Gastroesophageal sphincter (tissue), 4 donors: ENCODE measurements around the gene TUSC1. TPM values are rescaled to one million over a fixed set of nuclear protein-coding genes. Genes with fewer than 3 reads are reported as not detected.
A peak's percentile ranks its signal among the peaks of the same experiment; 100 is the strongest.
"Not testable (repeated sequence)": the region's sequence is repeated elsewhere in the genome, so short reads cannot be mapped to it uniquely, and the experiment has no call there.

ENCODE experiments used
- ATAC-seq: fragments of 150-250 bp; one replicate; pipeline ENCODE4 v1.9.1; 2016; ENCODE audit warnings: mild to moderate bottlenecking, moderate library complexity
- H3K27ac ChIP-seq, 4 donors: fragments of 200-600 bp; sonication (generic) in 3 of 4; 1 replicate in 3 of 4; 2 replicates in 1 of 4; pipeline ENCODE4 v1.5.1; 2016 to 2019
- H3K27me3 ChIP-seq: fragments of 200-600 bp; sonication (generic); one replicate; pipeline ENCODE4 v1.5.1; 2019
- H3K36me3 ChIP-seq, 2 donors: fragments of 200-600 bp; sonication (generic); one replicate each; pipeline ENCODE4 v1.5.1; 2019; ENCODE audit warnings: control low read depth in 1 of 2
- H3K4me1 ChIP-seq, 3 donors: fragments of 200-600 bp; sonication (generic); 1 replicate in 2 of 3; 2 replicates in 1 of 3; pipeline ENCODE4 v1.5.1; 2016 to 2019; ENCODE audit warnings: control low read depth in 2 of 3
- H3K4me3 ChIP-seq, 2 donors: fragments of 200-600 bp; sonication (generic); one replicate each; pipeline ENCODE4 v1.5.1; 2019; ENCODE audit warnings: mild to moderate bottlenecking in 1 of 2, moderate library complexity in 1 of 2
- H3K9me3 ChIP-seq, 3 donors: fragments of 200-600 bp; sonication (generic); one replicate each; pipeline ENCODE4 v1.5.1; 2017 to 2019; ENCODE audit warnings: control low read depth in 2 of 3
- CTCF ChIP-seq, 4 experiments: fragments of 200-600 bp in 2 of 4; fragments of 450-650 bp in 2 of 4; sonication (generic) in 1 of 4; IDR thresholded peaks; one replicate each; pipeline ENCODE4 v1.5.1; 2017 to 2019; ENCODE audit warnings: antibody characterized with exemption in 4 of 4, mild to moderate bottlenecking in 2 of 4, moderate library complexity in 2 of 4
- EP300 ChIP-seq: sonication (generic); formaldehyde crosslinking; IDR thresholded peaks from one replicate; pipeline ENCODE4 v1.6.1; 2017; ENCODE audit warnings: antibody characterized with exemption, mild to moderate bottlenecking
- POLR2A ChIP-seq, 2 donors: fragments of 450-650 bp; IDR thresholded peaks; one replicate each; pipeline ENCODE4 v1.6.1; 2017; ENCODE audit warnings: antibody characterized with exemption in 2 of 2, mild to moderate bottlenecking in 2 of 2, moderate library complexity in 1 of 2
- POLR2AphosphoS5 ChIP-seq: sonication (generic); formaldehyde crosslinking; IDR thresholded peaks from one replicate; pipeline ENCODE4 v1.6.1; 2017; ENCODE audit warnings: antibody characterized with exemption
- WGBS, 2 donors: methylation state at CpG; one replicate each; pipeline ENCODE4 v1.1.5; 2018; ENCODE audit warnings: low coverage in 1 of 2; 5-methylcytosine and 5-hydroxymethylcytosine counted together
- total RNA-seq, 4 donors: library from RNA; depleted of rRNA; stranded (reverse); fragments of >200 nt; gene quantifications; one replicate each; pipeline ENCODE4 v1.1.0, GENCODE V29; 2016

Gene TUSC1
- total RNA-seq, 4 donors from 2014 or later, result 20.5 to 27.7 (median 23.8) TPM

- TF ChIP-seq POLR2A (IDR thresholded peaks at IDR 0.05) (no peak), POLR2AphosphoS5 (no peak), CTCF (IDR thresholded peaks at IDR 0.05) (no peak), EP300 (no peak)
- Histone ChIP-seq H3K36me3 (no peaks in the 10 kb centered on the region), H3K9me3 (no peaks in the 10 kb centered on the region), H3K27me3 (no peaks in the 10 kb centered on the region), H3K4me3 (no peak overlapping the region), H3K4me1 (no peaks in the 10 kb centered on the region), H3K27ac (no peak overlapping the region)
- ATAC-seq, result no peak
- 75 to 93% methylated on average over 2 to 4 of the region's 4 CpGs for WGBS, 2 donors
Measured at GRCh38 chr9:25691786-25692185, 13.5 kb upstream of the TUSC1 start.

GRCh38 chr9:25684321-25684720, 6.1 kb upstream of the TUSC1 start:
- no peak for ATAC-seq
- TF ChIP-seq CTCF (IDR thresholded peaks at IDR 0.05) (no peak), POLR2AphosphoS5 (no peak), POLR2A (IDR thresholded peaks at IDR 0.05) (no peak), EP300 (no peak)

GRCh38 chr9:25681266-25681665, 3.0 kb upstream of the TUSC1 start:
- WGBS, 2 donors, result 42 to 46% methylated on average over 4 of the region's 4 CpGs
- Histone ChIP-seq H3K4me1 (peaks cover 0 to 27% (median 4%) of the 10 kb centered on the region in 3 donors), H3K27me3 (no peaks in the 10 kb centered on the region), H3K9me3 (peaks cover 0 to 11% (median 0%) of the 10 kb centered on the region in 3 donors), H3K4me3 (no peak overlapping the region), H3K27ac (peak overlapping the region in 1 of 4 donors; percentile 6), H3K36me3 (no peaks in the 10 kb centered on the region)
- TF ChIP-seq CTCF (IDR thresholded peaks at IDR 0.05) (no peak), EP300 (no peak)
- ATAC-seq, result no peak

More at GRCh38 chr9:25684321-25684720, 6.1 kb upstream of the TUSC1 start:
- Histone ChIP-seq H3K4me3 (no peak overlapping the region), H3K4me1 (peaks cover 0 to 12% (median 0%) of the 10 kb centered on the region in 3 donors), H3K36me3 (no peaks in the 10 kb centered on the region), H3K27ac (no peak overlapping the region), H3K27me3 (no peaks in the 10 kb centered on the region), H3K9me3 (peaks cover 0 to 11% (median 0%) of the 10 kb centered on the region in 3 donors)

GRCh38 chr9:25678846-25679360, 659 bp upstream of the TUSC1 start:
- no peaks in the 10 kb centered on the region for H3K27me3 ChIP-seq
- H3K4me1 ChIP-seq, result peaks cover 0 to 29% (median 4%) of the 10 kb centered on the region in 3 donors
- no peak for TF ChIP-seq EP300
- TF ChIP-seq POLR2A (IDR thresholded peaks at IDR 0.05), result no peak
- no peak for TF ChIP-seq CTCF (IDR thresholded peaks at IDR 0.05)
- TF ChIP-seq POLR2AphosphoS5, result no peak
- no peaks in the 10 kb centered on the region for H3K36me3 ChIP-seq
- H3K27ac ChIP-seq, result peak overlapping the region; percentile 96 to 100 (median 98)
- WGBS, 2 donors, result 53 to 55% methylated on average over 3 to 4 of the region's 4 CpGs
- peak overlapping the region; percentile 91 to 94 for H3K4me3 ChIP-seq
- peaks cover 0 to 8% (median 0%) of the 10 kb centered on the region in 3 donors for H3K9me3 ChIP-seq
- no peak for ATAC-seq

GRCh38 chr9:25677301-25678146, 720 bp downstream of the TUSC1 start:
- Histone ChIP-seq H3K4me3 (peak overlapping the region; percentile 91 to 94), H3K27me3 (no peaks in the 10 kb centered on the region), H3K27ac (peak overlapping the region; percentile 96 to 100 (median 98)), H3K9me3 (no peaks in the 10 kb centered on the region), H3K4me1 (peaks cover 0 to 29% (median 4%) of the 10 kb centered on the region in 3 donors), H3K36me3 (no peaks in the 10 kb centered on the region)
- WGBS, 2 donors, result 0% methylated on average over 4 to 5 of the region's 77 CpGs
- ATAC-seq, result peak; percentile 96
- TF ChIP-seq POLR2A (IDR thresholded peaks at IDR 0.05), result peak; percentile 42 to 77
- no peak for TF ChIP-seq EP300
- peak in 1 of 4 experiments; percentile 12 for TF ChIP-seq CTCF (IDR thresholded peaks at IDR 0.05)
- peak; percentile 74 for TF ChIP-seq POLR2AphosphoS5

- not testable (repeated sequence) for H3K4me3 ChIP-seq, H3K36me3 ChIP-seq, H3K9me3 ChIP-seq, H3K27ac ChIP-seq, ATAC-seq, H3K27me3 ChIP-seq
- peaks cover 0 to 21% (median 4%) of the 10 kb centered on the region in 3 donors for H3K4me1 ChIP-seq
- WGBS, 2 donors, result 100% methylated on average over 1 of the region's 2 CpGs
Measured at GRCh38 chr9:25675858-25676257, 2.4 kb downstream of the TUSC1 start.
